DOHH2 (cell line): ENCODE results near the gene CTPS2.

Experiments used
- CTCF ChIP-seq: fragments of 200-600 bp; sonication (generic); IDR thresholded peaks from one replicate; pipeline ENCODE4 v1.5.1; 2014; ENCODE audit warnings: antibody characterized with exemption, mild to moderate bottlenecking, low read depth, low read length; ENCODE audit not compliant: poor library complexity, severe bottlenecking
- EZH2phosphoT487 ChIP-seq: fragments of 200-600 bp; sonication (generic); IDR thresholded peaks from 2 replicates; pipeline ENCODE4 v1.6.1; 2017; ENCODE audit warnings: borderline replicate concordance, mild to moderate bottlenecking, antibody characterized with exemption, low read length, moderate library complexity, mixed read lengths

GRCh38 chrX:16743604-16744325 is 31.3 kb upstream of the CTPS2 start:
- no peak for TF ChIP-seq CTCF
- TF ChIP-seq EZH2phosphoT487: no peak
